GM18526 (cell line): ENCODE measurements around the gene CMTM4.

Experiments
- POLR2A ChIP-seq: IDR thresholded peaks from 3 replicates; pipeline ENCODE4 v1.6.1; 2011; ENCODE audit not compliant: insufficient read length; ENCODE audit errors: extremely low read depth

CMTM4 gene

GRCh38 chr16:66574081-66574480 lies 122.5 kb downstream of the CMTM4 start:
- no peak for TF ChIP-seq POLR2A

- TF ChIP-seq POLR2A = no peak
Measured at GRCh38 chr16:66572356-66572755, 124.2 kb downstream of the CMTM4 start.

GRCh38 chr16:66569827-66570405 lies 126.6 kb downstream of the CMTM4 start:
- TF ChIP-seq POLR2A = no peak

GRCh38 chr16:66569131-66569530 lies 127.4 kb downstream of the CMTM4 start:
- no peak for TF ChIP-seq POLR2A

GRCh38 chr16:66568355-66568754 lies 128.2 kb downstream of the CMTM4 start:
- no peak for TF ChIP-seq POLR2A

- no peak for TF ChIP-seq POLR2A
Measured at GRCh38 chr16:66566051-66566901, 130.3 kb downstream of the CMTM4 start, which contains the start of gene CMTM1. Gene CMTM1, plus strand, starts transcription at chr16:66566439. Its CDS starts 75 bp downstream, at chr16:66566514.
